NCI-H1694 (cell line): ENCODE measurements around the gene SPATA6L.
A peak's percentile ranks its signal among the peaks of the same experiment; 100 is the strongest.

Source experiments
- DNase-seq: peaks from one replicate; lab custom pipeline; 2025; lab: John Stamatoyannopoulos, UW

The SPATA6L gene

GRCh38 chr9:4584636-4585035 lies 81.6 kb downstream of the SPATA6L start:
- no peak for DNase-seq

DNA sequence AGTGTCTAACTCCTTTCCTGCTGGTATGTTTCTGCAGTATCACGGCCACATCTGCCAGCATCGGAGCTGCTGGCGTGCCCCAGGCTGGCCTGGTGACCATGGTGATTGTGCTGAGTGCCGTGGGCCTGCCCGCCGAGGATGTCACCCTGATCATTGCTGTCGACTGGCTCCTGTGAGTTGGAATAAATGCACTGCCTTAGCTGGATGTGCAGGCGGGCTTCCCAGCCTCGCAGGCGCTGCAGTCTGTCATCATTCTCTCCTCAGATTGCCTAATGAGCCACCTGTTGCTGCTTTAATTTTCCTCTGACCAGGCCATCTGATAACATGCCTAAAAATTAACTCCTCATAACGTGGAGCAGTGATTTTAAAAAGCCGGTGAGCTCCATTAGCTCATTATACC lies 83.3 kb downstream of the SPATA6L start:
- no peak for DNase-seq

DNA sequence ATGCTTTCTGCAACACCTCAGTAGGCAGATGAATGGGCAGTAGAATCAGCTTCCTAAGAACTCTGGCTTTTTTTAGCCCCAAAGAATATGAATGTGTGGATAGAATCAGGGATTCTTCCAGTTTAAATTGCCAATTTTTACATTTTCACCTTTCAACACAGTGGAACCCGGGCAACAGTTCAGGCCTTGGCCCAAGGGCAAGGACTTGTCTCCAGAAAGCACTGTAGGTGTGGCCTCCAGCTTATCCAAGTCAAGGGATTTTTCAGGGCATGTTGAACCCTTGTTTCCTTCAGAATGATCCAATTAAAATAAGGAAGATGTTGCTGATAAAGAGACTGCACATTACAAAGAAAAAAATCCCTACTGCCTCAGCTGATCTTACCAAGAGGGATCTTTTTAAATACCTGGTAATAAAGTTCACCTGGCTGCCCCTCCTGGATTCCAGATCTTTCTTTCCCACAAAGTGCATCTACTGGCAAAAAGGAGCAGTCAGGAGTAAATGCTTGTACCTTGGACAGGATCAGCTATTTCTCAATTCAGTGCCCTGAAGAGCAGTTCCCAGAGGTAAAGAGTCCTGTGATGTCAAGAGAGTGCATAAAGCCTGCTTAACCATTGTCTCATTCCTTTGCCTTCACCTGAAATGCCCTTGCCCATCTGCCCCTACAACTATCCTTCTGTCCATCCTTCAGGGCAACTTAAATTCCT lies 84.3 kb downstream of the SPATA6L start:
- DNase-seq: no peak

DNA sequence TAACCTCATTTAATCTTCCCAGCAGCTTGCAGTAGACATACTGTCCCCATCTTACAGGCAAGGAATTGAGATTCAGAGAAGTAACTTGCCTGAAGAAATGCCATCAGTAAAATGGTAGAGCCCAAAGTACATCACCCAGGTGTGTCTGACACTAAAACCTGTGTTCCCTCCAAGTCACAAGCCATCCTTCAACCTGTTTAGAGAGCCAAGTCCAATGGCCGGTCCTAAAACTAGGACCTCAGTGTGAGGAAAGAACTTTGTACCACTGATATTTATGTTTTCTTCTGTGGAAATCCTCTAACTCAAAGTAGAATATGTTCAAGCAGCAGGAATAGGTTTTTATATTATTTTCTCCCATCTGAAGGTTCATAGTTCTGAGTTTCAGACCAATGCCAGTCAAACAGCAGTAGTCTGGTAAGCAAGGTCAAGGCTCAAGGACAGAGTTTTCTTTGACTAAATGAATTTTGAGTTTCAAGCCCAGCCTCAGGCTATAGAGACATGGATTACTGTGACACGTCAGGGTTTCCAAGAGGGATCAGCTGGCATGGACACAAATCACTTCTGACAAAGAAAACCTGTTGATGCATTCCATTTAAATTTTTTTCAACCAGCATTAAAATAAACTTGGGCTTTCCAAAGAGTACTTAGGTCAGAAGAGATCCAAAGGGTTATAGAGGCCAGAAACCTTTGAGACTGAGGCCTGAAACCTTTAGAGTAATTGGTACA lies 85.1 kb downstream of the SPATA6L start:
- no peak for DNase-seq

GRCh38 chr9:4579001-4579400 lies 87.3 kb downstream of the SPATA6L start:
- peak; percentile 24 for DNase-seq

GRCh38 chr9:4576448-4576847 lies 89.8 kb downstream of the SPATA6L start:
- DNase-seq: no peak

DNA sequence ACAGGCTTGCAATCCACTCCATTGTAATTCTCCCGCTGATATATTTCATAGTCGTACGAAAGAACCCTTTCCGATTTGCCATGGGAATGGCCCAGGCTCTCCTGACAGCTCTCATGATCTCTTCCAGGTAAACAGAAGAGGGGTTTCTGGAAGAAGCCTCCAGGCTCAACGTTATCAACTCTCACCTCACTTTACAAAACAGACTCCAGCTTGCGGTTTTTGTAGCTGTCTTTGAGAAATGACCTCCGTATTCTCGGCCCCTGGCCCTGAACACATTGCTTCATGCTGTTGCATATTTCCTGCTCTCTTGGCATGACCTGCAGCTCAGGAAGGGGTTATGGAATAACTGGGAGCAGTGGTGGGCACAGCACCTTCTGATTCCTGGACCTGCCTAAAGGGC lies 90.3 kb downstream of the SPATA6L start:
- no peak for DNase-seq

DNA sequence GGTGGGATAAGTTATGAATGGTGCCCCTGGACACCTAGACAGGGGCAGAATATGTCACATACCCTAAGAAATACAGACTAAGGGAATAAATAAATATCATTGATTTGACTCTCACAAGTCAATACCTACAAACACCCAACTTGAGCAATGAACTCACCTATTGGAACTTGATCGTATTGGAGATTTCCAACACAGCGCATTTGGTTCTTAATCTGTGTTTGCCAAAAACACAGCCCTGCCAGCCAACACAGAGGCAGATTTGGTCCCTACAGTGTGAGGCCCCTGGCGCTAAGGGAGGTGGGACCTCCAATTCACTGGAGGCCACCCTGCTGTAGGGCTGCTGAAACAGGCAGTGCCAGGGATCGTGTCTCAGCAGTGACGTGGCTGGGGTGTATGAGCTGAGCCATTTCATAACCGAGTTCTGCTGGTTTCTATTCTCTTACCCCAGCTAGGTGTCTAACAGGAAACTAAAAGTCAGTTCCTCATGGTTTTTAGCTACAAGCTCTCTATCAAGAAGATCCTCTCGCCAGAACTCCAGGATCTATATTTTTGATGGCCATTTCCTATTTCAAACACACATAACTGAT lies 91.5 kb downstream of the SPATA6L start:
- no peak for DNase-seq

DNA sequence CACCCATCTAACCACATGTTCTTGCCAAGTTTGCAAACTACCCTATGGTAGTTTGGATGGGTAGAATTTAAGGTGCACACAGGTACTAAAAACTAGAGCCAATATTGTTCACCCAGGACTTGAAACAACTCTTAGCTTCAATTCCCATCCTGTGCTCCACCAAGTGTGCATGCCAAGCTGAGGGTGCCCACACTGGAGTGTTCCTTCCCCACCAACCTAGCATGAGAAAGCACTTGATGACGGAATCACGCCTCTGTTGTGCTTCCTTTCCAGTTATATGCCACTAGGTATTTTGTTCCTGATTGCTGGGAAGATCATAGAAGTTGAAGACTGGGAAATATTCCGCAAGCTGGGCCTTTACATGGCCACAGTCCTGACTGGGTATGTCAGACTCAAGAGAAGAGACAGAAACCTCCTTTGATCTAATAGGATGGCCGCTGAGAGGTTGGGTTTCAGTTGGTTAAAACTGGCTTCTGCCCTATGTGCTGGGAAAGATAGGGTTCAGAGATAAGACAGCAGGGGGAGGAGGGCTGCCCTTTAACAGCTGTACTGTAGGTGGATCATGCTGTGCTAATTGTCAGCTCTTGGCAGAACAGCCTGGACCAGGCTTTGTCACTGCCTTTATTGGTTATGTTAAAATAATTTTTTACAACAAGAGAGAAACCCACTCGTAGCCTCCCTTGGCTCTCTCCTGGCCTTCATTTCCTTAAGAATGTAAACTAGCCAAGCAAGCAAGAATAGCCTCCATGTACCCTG lies 92.5 kb downstream of the SPATA6L start:
- no peak for DNase-seq

GRCh38 chr9:4573176-4573575 lies 93.1 kb downstream of the SPATA6L start:
- no peak for DNase-seq

DNA sequence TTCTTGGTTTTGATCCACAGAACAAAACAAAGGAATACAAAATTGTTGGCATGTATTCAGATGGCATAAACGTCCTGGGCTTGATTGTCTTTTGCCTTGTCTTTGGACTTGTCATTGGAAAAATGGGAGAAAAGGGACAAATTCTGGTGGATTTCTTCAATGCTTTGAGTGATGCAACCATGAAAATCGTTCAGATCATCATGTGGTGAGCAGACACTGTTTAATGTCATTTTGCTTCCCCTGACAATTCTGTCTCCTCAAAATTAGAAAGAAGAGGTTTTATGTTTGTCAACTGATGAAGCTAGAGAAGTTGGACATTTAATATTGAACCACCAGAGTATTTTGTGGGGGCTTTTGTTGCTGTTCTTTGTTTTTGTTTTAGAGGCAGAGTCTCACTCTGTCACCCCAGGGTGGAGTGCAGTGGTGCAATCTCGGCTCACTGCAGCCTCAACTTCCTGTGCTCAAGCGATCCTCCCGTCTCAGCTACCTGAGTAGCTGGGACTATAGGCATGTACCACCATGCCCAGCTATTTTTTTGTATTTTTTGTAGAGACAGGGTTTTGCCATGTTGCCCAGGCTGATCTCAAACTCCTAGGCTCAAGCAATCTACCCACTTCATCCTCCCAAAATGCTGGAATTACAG lies 94.0 kb downstream of the SPATA6L start:
- no peak for DNase-seq

GRCh38 chr9:4569101-4569500 lies 97.2 kb downstream of the SPATA6L start:
- DNase-seq: no peak

DNA sequence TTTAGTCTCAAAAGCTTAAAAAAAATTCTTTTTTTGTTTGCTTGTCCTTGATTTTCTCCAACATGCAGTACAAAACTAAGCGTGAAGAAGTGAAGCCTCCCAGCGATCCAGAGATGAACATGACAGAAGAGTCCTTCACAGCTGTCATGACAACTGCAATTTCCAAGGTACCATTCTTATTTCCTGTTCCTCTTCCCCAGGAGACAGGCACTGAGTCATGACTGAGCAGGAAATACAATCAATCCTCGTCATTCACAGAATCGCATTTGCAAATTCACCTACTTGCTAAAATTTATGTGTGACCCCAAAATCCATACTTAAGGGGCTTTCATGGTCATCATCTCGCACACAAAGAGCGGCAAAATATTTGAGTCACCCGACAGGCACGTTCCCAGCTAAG lies 98.7 kb downstream of the SPATA6L start:
- no peak for DNase-seq

DNA sequence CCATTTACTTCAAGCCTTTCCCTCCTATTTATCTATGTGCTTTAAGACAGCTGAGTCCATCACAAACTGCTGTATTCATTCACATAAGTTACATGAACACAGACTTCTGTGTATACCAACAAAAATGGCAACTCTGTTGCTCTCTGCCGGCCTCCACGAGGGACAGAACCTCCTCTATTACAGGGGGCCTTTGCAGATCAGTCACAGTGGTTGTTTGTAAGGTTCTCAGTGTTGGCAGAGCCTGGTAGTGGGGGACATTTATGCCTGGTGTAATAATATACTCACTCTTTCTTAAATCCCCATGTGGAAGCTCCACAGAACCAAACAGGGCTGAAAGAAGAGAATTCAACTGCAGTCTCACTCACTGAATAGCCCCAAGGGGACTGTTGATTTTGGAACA lies 99.5 kb downstream of the SPATA6L start:
- no peak for DNase-seq

DNA sequence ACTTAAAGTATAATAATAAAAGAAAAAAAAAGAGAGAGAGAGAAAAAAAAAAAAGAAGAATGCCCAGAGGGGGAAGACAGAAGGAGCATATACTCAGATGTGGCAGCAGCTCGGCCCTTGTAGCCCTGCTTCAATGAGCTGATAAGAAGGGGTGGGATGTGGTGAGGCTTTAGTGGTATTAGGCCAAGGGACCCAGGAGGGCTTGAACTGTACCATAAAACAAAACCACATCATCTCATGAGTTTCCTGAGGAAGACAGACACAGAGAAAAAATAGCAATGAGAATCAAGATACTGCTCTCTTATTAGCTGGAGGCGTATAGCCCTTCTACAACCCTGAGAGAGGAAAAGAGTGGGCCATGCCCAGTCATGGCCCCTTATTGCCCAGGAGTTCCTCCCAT lies 103.2 kb downstream of the SPATA6L start:
- no peak for DNase-seq

- DNase-seq: no peak
Measured at GRCh38 chr9:4559261-4560182, 106.8 kb downstream of the SPATA6L start.

GRCh38 chr9:4558371-4558998 lies 107.8 kb downstream of the SPATA6L start:
- DNase-seq: no peak

DNA sequence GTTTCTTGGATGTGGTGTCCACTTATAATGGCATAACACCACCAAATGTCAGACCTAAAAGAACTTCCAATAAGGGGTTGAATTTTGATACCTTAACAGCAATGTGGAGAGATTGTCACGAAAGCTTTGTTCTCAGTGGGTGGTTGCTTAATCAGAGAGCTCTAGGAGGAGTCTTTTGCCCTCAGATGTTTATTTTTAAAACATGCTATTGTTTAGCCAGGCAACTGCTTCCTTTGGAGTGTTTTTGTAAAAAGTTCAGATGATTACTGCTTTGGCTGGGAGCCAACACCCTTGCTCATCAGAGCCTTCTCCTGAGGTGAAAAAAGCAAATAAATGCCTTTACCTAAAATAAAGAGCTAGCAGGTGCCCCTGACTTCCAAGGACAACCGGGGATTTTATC lies 111.0 kb downstream of the SPATA6L start:
- DNase-seq: no peak

DNA sequence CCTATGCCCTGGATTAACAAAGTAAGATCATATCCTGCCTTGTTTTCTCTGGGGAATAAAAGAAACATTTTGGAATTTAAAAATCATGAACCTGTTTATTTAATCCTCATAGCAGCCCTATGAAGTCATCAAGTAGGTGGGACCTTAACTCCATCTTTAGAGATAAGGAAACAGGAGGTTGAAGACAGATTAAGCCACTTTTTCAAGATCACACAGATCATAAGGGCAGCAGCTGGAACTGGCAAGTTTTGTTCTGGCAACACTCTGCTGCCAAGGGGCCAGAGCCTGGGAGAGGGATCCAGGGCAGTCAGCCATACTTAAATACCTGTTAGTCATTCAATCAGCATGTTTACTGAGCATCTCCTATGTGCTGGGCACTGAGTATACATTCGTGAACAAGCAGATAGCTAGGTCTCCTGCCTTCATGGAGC lies 112.3 kb downstream of the SPATA6L start:
- DNase-seq: no peak

DNA sequence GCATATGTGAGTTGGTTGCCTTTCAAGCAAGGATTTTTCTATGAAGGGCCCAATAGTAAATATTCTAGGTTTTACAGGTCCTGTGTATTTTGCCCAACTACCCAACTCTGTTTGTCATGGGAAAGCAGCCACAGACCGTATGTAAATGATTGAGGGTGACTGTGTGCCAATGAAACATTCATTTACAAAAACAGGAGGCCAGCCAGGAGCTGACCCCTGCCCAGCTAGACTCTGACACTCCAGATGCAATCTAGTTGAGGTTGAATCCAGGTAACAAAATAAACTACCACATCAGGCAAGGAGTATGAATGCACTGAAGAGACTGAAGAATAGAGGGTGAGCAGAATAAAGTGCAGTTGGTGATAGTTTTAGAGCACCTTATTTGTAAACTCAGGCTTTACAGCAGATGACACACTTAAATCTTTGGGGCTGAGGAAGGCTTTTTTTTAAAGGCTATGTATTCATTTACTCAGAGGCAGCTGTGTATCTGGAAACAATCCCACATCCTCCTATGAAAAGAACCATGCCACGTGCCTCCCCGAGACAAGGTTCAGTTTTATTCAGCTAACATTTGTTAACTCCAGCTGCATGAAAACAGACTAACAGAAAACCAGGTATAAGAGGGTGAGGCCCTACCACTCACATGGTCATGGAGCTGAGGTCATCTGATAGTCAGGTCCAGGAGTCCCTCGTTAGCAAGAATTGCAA lies 115.3 kb downstream of the SPATA6L start:
- no peak for DNase-seq
